Panc1 (cell line): ENCODE results near the gene FAM210B.

Source experiments
- CTCF ChIP-seq: fragments of 450-650 bp; IDR thresholded peaks from 2 replicates; pipeline ENCODE4 v1.5.1; 2017; ENCODE audit warnings: mild to moderate bottlenecking
- POLR2AphosphoS5 ChIP-seq: IDR thresholded peaks from 2 replicates; pipeline ENCODE4 v1.6.1; 2012; ENCODE audit warnings: mild to moderate bottlenecking, low read depth, low read length, moderate library complexity

DNA sequence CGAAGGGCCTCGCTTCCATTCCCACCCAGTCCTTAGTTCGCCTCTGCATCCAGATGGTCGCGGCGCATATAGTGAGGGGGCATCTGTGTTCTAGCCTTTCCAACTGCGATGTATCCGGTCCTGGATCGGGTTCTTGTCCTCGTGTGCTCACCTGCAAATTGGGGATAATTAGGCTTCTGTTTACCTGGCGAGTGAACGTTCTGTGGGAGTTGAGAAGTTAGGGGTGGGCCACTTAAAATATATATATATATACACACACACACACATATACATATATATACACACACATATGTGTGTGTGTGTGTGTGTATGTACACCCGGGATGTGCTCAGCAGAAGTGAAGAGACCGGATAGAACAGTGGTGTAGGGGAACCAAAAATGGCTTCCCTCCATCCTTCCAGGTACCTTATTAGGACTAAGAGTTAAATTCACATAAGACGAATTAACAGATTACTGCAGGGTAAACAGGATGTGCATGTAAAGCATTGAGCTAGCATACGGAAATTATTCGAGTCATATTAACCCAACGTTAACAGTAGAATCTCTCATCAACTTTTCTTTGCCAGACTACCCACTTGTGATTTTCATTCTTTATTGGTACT lies 34.2 kb downstream of the FAM210B start:
- no peak for TF ChIP-seq POLR2AphosphoS5
- TF ChIP-seq CTCF, result no peak
